ENCODE data around the gene PCDH12.

Gene PCDH12

GRCh38 chr5:141958113-141958512 is at the start of gene PCDH12:
Gene PCDH12 (minus strand): TSS chr5:141958202. CDS start chr5:141957851, 351 bp downstream.
- no peak for DNase-seq

- no peak for DNase-seq
These were observed 49.2 kb upstream of the PCDH12 start for GRCh38 chr5:142007237-142007544.

- DNase-seq: no peak
These were observed 48.6 kb upstream of the PCDH12 start for GRCh38 chr5:142006363-142007236.

- no peak for DNase-seq
These were observed 45.3 kb upstream of the PCDH12 start for GRCh38 chr5:142003266-142003800.

- DNase-seq: no peak
These were observed 42.9 kb upstream of the PCDH12 start for GRCh38 chr5:142000704-142001484.

GRCh38 chr5:142000173-142000572 is 42.2 kb upstream of the PCDH12 start:
- no peak for DNase-seq

GRCh38 chr5:141997358-141997960 is 39.5 kb upstream of the PCDH12 start:
- DNase-seq: no peak

GRCh38 chr5:141995656-141996055 is 37.7 kb upstream of the PCDH12 start:
- DNase-seq: no peak

- no peak for DNase-seq
These were observed 36.6 kb upstream of the PCDH12 start for GRCh38 chr5:141994511-141995136.

GRCh38 chr5:141992349-141992963 is 34.5 kb upstream of the PCDH12 start:
- no peak for DNase-seq

- no peak for DNase-seq
These were observed 31.7 kb upstream of the PCDH12 start for GRCh38 chr5:141989720-141990119.

GRCh38 chr5:141986072-141986471 is 28.1 kb upstream of the PCDH12 start:
- DNase-seq: no peak

GRCh38 chr5:141982626-141983025 is 24.6 kb upstream of the PCDH12 start:
- no peak for DNase-seq

- DNase-seq: no peak
These were observed 20.4 kb upstream of the PCDH12 start for GRCh38 chr5:141978389-141978788.

- no peak for DNase-seq
These were observed 18.2 kb upstream of the PCDH12 start for GRCh38 chr5:141976176-141976575.

- no peak for DNase-seq
These were observed 16.0 kb upstream of the PCDH12 start for GRCh38 chr5:141973871-141974595.

- DNase-seq: no peak
These were observed 12.1 kb upstream of the PCDH12 start for GRCh38 chr5:141969783-141970771.

GRCh38 chr5:141968914-141969608 is 11.1 kb upstream of the PCDH12 start, which contains the start of gene RNF14:
Gene RNF14 (plus strand): TSS chr5:141969105. CDS start chr5:141973589, 4,484 bp downstream.
- DNase-seq: peak in 1 of 2 experiments; percentile 70

GRCh38 chr5:141966963-141967333 is 8.9 kb upstream of the PCDH12 start:
- DNase-seq: no peak

Measured in cerebellar nuclear complex (tissue), 1 donor.